KMS-11 (cell line): ENCODE data around the gene SRGAP1.

Experiments used
- H2AFZ ChIP-seq: fragments of 200-600 bp; sonication (generic); 2 replicates; pipeline ENCODE4 v1.6.1; 2016; ENCODE audit warnings: antibody characterized with exemption, mixed run types, low read depth
- H3K27ac ChIP-seq: fragments of 200-600 bp; sonication (generic); 2 replicates; pipeline ENCODE4 v1.6.1; 2016; ENCODE audit warnings: mild to moderate bottlenecking, mixed run types
- H3K27me3 ChIP-seq: fragments of 200-600 bp; sonication (generic); 2 replicates; pipeline ENCODE4 v1.6.1; 2017; ENCODE audit warnings: mild to moderate bottlenecking, low read depth, mixed run types, moderate library complexity; ENCODE audit not compliant: insufficient read depth
- H3K36me3 ChIP-seq: fragments of 200-600 bp; sonication (generic); 2 replicates; pipeline ENCODE4 v1.6.1; 2017; ENCODE audit warnings: mild to moderate bottlenecking, mixed run types; ENCODE audit not compliant: insufficient read depth
- H3K4me1 ChIP-seq: fragments of 200-600 bp; sonication (generic); 2 replicates; pipeline ENCODE4 v1.6.1; 2016; ENCODE audit warnings: mild to moderate bottlenecking, low read depth, mixed run types; ENCODE audit not compliant: poor library complexity, severe bottlenecking
- H3K4me2 ChIP-seq: fragments of 200-600 bp; sonication (generic); 2 replicates; pipeline ENCODE4 v1.7.0; 2016; ENCODE audit warnings: mild to moderate bottlenecking, mixed run types
- H3K4me3 ChIP-seq: fragments of 200-600 bp; sonication (generic); IDR thresholded peaks from 2 replicates; pipeline ENCODE4 v1.6.1; 2017; ENCODE audit warnings: low read depth, low read length, mixed read lengths; ENCODE audit not compliant: insufficient read depth
- H3K79me2 ChIP-seq: fragments of 200-600 bp; sonication (generic); 2 replicates; pipeline ENCODE4 v1.6.1; 2016; ENCODE audit warnings: low read depth, mixed run types; ENCODE audit not compliant: insufficient read depth
- H3K9ac ChIP-seq: fragments of 200-600 bp; sonication (generic); 2 replicates; pipeline ENCODE4 v1.6.1; 2016; ENCODE audit warnings: mild to moderate bottlenecking, mixed run types
- H4K20me1 ChIP-seq: fragments of 200-600 bp; sonication (generic); 2 replicates; pipeline ENCODE4 v1.6.1; 2016; ENCODE audit warnings: mild to moderate bottlenecking, mixed run types; ENCODE audit not compliant: insufficient read depth
- TF ChIP-seq, protein P1 (sequence below): fragments of 200-600 bp; sonication (generic); conservative IDR thresholded peaks from 2 replicates; pipeline ENCODE4 v1.6.1; 2017; ENCODE audit warnings: low read depth, mild to moderate bottlenecking, antibody characterized with exemption, low read length, moderate library complexity, mixed read lengths

Gene SRGAP1

GRCh38 chr12:64170730-64171129, 326.2 kb downstream of the SRGAP1 start:
- Histone ChIP-seq H3K4me2 (no peak overlapping the region), H4K20me1 (no peaks in the 10 kb centered on the region), H3K79me2 (no peaks in the 10 kb centered on the region), H3K36me3 (no peaks in the 10 kb centered on the region), H3K9ac (no peak overlapping the region), H3K4me3 (no peak overlapping the region), H2AFZ (no peak overlapping the region), H3K27me3 (no peaks in the 10 kb centered on the region), H3K4me1 (no peaks in the 10 kb centered on the region), H3K27ac (no peak overlapping the region)
- TF ChIP-seq, protein P1, sequence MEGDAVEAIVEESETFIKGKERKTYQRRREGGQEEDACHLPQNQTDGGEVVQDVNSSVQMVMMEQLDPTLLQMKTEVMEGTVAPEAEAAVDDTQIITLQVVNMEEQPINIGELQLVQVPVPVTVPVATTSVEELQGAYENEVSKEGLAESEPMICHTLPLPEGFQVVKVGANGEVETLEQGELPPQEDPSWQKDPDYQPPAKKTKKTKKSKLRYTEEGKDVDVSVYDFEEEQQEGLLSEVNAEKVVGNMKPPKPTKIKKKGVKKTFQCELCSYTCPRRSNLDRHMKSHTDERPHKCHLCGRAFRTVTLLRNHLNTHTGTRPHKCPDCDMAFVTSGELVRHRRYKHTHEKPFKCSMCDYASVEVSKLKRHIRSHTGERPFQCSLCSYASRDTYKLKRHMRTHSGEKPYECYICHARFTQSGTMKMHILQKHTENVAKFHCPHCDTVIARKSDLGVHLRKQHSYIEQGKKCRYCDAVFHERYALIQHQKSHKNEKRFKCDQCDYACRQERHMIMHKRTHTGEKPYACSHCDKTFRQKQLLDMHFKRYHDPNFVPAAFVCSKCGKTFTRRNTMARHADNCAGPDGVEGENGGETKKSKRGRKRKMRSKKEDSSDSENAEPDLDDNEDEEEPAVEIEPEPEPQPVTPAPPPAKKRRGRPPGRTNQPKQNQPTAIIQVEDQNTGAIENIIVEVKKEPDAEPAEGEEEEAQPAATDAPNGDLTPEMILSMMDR, result no peak

DNA sequence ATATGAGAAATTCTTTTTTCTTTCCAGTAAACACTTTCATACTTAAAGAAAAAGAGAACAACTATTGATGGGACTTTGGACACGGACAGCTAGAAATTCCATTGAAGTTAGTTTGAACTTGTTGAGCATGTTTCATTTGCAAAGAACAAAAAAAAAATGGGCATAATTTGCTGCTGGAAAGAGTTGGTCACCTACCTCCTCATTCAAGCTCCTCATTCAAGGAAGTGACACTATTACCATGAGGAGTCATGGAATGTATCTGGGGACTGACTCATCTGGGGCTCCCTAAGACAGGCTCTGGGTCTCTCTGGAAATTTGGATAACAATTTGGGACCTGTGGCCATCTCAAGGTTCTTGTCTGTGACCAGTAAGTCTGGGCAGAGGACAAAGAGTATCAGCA, 327.2 kb downstream of the SRGAP1 start:
- Histone ChIP-seq H3K36me3 (no peaks in the 10 kb centered on the region), H2AFZ (no peak overlapping the region), H3K9ac (no peak overlapping the region), H4K20me1 (no peaks in the 10 kb centered on the region), H3K27me3 (no peaks in the 10 kb centered on the region), H3K4me3 (no peak overlapping the region), H3K4me2 (no peak overlapping the region), H3K79me2 (no peaks in the 10 kb centered on the region), H3K4me1 (no peaks in the 10 kb centered on the region), H3K27ac (no peak overlapping the region)
- TF ChIP-seq, protein P1, result no peak

- Histone ChIP-seq H3K27ac (no peak overlapping the region), H2AFZ (no peak overlapping the region), H3K9ac (no peak overlapping the region), H3K4me3 (no peak overlapping the region), H3K4me2 (no peak overlapping the region), H3K79me2 (no peaks in the 10 kb centered on the region), H4K20me1 (no peaks in the 10 kb centered on the region), H3K27me3 (no peaks in the 10 kb centered on the region), H3K4me1 (no peaks in the 10 kb centered on the region), H3K36me3 (no peaks in the 10 kb centered on the region)
- TF ChIP-seq, protein P1, result no peak
Measured at GRCh38 chr12:64172143-64172970, 327.9 kb downstream of the SRGAP1 start.

DNA sequence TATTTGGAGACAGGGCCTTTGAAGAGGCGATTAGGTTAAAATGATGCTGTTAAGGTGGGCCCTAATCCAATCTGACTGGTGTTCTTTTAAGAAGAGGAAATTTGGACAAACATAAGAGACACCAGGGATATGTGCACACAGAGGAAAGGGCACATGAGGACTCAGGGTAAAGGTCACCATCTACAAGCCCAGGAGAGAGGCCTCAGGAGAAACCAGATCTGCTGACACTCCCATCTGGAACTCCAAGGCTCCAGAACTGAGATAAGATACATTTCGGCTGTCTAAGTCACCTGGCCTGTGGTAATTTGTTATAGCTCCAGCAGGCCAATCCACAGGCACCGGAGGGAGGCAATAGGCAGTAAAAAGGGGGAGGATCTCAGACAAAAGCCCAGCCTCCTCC, 329.0 kb downstream of the SRGAP1 start:
- Histone ChIP-seq H4K20me1 (no peaks in the 10 kb centered on the region), H3K79me2 (no peaks in the 10 kb centered on the region), H3K36me3 (no peaks in the 10 kb centered on the region), H2AFZ (no peak overlapping the region), H3K4me1 (no peaks in the 10 kb centered on the region), H3K9ac (no peak overlapping the region), H3K27me3 (no peaks in the 10 kb centered on the region), H3K4me2 (no peak overlapping the region), H3K27ac (no peak overlapping the region), H3K4me3 (no peak overlapping the region)
- TF ChIP-seq, protein P1, result no peak
